Epidermal melanocyte (primary cell): ENCODE data around the gene CD38.
"Not testable (repeated sequence)": the region's sequence is repeated elsewhere in the genome, so short reads cannot be mapped to it uniquely, and the experiment has no call there.

Source experiments
- DNase-seq: peaks from one replicate; pipeline ENCODE4 v3.0.0; 2011; ENCODE audit warnings: low spot score; ENCODE audit not compliant: insufficient read length

Gene CD38

DNA sequence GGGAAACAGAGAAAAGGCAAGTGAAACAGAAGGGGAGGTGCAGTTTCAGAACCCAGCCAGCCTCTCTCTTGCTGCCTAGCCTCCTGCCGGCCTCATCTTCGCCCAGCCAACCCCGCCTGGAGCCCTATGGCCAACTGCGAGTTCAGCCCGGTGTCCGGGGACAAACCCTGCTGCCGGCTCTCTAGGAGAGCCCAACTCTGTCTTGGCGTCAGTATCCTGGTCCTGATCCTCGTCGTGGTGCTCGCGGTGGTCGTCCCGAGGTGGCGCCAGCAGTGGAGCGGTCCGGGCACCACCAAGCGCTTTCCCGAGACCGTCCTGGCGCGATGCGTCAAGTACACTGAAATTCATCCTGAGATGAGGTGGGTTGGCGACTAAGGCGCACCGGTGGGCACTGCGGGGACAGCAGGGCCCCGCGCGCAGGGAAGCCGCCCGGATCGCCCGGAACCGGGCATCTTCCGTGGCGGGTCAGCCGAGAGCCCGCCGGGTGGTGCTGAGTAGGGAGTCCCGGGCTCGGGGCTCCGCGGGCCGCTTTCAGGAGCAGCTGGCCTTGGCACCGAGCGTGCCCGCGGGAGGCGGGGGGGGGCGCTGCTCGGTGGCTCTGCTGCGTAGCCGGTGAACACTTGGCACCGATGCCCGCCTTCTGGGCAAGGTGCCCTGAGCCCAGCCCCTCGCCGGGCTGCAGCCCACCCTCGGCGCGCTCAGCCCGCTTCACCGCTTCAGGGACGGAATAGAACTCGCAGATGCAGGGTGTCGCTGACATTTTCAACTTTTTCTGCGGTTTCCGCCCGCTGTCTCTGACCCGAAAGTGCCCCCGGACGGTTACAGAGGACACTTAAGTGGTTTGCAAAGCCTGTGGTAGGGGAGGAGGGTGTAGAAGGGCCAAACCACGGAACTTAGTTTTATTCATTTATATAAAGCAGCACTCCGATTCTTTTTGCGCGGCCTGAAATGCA is at the start of gene CD38:
Gene CD38 (plus strand): TSS at position 40 of the 953 bp plus-strand sequence. CDS start 87 bp downstream, at position 127.
- DNase-seq: no peak

GRCh38 chr4:15729910-15730533 is 48.1 kb upstream of the CD38 start:
- DNase-seq: peak; percentile 66

DNA sequence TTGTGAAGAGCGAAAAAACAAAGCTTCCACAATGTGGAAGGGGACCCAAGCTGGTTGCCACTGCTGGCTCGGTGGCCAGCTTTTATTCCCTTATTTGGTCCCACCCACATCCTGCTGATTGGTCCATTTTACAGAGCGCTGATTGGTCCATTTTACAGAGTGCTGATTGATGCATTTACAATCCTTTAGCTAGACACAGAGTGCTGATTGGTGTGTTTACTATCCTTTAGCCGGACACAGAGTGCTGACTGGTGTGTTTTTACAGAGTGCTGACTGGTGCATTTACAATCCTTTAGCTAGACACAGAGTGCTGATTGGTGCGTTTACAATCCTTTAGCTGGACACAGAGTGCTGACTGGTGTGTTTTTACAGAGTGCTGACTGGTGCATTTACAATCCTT is 45.1 kb upstream of the CD38 start:
- not testable (repeated sequence) for DNase-seq

DNA sequence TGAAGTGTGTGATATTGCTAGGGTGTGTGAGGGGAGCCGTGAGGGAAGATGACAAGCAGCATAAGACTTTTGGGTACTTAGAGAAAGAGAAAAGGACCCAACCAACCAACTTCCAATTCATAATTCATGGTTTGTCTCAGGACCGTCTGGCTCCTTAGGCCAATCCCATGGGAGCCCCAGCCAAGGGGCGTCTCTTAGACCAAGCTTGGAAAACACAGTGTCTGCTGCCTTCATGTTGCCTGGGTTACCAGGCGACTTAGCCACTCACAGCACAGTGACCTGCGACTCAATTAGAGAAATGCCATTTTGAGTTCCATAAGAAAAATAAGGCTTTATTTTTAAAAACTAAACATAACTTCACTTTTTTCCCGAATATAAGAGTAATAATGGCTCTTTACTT is 42.6 kb upstream of the CD38 start:
- DNase-seq: no peak

DNA sequence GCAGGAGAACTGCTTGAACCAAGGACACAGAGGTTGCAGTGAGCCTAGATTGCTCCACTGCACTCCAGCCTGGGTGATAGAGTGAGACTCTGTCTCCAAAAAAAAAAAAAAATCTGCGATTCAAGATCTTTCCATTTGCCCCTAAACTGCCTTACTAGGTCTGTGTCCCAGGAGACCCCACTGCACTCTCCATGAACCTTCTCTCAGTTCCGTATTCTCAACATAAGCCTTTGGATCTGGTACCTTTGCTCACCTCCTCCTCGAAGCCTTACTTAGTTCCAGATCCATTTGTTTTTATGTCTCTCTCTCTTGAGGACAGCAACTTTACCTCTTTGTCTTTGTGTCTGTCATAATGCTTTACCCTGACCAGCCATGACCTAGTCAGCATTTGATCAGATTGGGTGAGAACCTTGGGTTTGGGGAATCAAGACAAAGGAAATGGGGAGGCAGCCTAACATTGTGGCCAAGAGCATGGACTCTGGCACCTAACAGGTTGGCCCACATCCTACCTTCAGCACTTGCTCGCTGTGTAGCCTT is 41.5 kb upstream of the CD38 start:
- no peak for DNase-seq

- no peak for DNase-seq
Observed at GRCh38 chr4:15737255-15737654, 40.9 kb upstream of the CD38 start.

DNA sequence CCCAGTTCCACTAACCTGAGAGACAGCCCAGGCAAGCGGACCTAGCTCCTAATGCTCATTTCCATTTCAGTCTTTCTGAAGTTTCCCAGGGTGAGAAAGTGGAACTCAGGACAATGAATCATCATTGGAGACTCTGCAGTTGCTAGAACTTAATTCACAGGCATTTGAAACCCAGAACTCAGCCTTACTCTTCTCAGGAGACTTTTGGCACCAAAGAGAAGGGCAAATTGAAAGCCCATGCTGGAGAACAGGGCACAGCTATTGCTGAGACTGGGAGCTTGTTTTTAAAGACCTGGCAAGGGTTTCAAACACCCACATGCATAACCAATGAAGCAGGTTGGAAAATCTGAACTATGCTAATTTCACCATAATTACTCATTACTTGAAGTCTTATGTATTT is 39.3 kb upstream of the CD38 start:
- no peak for DNase-seq

DNA sequence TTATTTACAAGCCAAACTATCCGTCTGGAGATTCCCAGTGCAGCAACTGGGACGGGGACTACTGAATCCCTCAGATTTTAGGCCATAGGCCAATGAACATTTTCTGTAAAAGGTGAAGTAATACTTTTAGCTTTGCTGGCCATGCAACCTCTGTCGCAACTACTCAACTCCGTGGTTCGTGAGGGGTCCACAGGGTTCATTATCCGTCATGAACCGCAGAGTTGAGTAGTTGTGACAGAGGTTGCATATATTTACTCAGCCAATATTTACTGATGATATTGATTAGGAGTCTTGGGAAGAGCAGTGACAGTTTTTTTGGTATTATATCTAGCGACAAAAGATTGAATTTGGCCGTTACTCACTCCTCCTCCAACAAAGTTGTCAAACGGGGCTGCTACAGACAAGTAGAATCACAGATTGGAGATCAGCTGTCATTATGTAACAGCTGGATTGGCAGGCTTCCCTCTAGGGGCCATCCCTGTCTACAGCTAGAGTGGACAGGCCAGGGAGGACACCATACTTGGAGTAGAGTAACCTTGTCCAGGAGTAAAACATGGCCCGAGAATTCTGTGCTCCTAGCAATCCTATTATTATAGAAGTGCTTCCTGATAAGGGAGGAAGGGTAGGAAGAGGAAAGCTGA is 37.2 kb upstream of the CD38 start:
- no peak for DNase-seq

GRCh38 chr4:15742083-15742582 is 36.0 kb upstream of the CD38 start:
- DNase-seq: no peak

- no peak for DNase-seq
Observed at GRCh38 chr4:15742637-15743036, 35.5 kb upstream of the CD38 start.

- DNase-seq: no peak
Observed at GRCh38 chr4:15744016-15744545, 34.0 kb upstream of the CD38 start.

DNA sequence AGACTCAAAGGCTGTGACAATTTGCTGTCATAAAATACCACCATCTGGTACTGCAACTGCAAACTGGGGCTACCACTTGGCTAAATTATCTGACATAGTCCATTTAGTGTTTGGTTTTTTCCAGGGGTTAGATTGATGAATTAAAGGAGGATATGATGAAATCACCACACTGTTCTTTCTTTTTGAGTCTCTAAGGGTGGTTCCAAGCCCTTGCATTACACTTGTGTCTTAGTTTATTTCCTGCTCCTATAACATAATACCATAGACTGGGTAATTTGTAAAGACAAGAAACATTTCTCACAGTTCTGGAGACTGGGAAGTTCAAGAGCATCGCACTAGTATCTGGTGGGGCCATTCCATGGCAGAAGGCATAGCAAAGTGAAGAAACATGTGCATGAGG is 32.0 kb upstream of the CD38 start:
- no peak for DNase-seq

DNA sequence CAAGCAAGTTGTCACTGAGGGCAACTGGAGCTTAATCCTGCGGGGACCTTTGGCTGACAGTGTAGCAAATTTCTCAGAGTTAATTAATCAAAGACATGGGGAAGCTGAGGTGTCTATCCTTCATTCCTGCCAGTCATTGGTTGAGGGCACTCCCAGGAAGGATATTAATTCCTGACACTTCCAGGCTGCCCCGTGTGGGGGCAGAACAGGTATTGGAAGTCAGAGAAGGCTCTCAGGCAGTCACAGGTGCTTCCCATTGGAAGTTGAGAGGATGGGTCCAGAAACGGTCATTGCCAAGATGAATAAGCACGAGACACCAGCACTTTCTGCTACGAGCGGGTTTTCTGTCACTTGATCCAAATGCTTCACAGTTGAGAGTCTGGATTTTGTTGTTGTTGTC is 29.1 kb upstream of the CD38 start:
- DNase-seq: no peak

DNA sequence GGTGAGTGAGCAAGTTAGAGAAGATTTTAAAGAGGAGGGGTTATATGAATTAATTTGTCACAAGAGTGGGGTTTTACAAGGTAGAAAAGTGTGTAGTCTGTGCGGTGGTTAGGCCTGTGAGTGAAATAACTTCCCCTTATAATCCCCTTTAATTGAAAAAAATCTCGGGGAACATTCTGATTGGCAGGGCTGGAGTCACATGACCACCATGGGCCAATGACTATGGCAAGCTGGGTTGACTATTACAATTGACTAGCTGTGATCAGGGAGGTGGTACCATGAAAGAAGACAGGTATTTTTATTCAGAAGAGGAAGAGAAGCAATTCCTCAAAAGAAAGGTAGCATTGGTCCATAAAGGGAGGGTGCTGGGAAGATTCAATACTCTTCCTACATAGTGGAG is 27.0 kb upstream of the CD38 start:
- no peak for DNase-seq

- DNase-seq: no peak
Observed at GRCh38 chr4:15753081-15753480, 25.0 kb upstream of the CD38 start.

DNA sequence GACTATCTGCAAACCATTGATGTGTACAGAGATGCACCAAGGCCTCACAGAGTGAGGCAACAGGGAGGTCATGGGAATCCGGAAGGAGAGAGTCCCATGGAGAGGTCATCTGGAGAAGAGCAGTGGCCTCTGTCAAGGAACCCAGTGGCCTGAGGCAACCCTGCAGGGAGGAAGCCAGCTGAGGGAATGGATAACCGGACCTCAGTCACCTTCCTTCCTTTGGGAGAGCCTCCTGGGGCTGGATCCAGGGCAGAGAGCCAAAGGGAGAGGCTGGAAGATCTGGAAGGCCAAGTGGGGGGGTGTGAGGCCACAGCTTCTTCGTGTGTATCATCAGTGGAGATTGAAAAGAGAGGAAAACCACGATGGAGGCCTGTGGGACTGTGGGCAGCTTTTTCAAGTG is 24.3 kb upstream of the CD38 start:
- DNase-seq: no peak

DNA sequence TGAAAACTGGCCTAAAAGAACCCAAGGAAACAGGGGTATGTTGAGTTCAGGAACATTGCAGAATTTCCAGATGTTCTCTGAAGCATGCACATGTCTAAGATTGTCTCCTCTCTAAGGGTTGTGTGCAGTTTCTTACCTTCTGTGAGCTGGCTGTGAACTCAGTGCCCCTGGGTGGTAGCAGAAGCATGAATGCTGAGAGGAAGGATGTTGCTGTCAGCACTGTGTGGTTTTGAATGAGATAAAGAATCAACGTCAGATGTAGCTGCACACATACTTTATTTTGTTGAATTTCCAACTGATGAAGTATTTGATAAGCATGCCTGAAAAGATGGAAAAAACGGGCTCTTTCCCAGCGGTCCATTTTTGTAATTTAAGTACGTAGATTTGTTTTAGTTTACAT is 23.8 kb upstream of the CD38 start:
- DNase-seq: no peak

DNA sequence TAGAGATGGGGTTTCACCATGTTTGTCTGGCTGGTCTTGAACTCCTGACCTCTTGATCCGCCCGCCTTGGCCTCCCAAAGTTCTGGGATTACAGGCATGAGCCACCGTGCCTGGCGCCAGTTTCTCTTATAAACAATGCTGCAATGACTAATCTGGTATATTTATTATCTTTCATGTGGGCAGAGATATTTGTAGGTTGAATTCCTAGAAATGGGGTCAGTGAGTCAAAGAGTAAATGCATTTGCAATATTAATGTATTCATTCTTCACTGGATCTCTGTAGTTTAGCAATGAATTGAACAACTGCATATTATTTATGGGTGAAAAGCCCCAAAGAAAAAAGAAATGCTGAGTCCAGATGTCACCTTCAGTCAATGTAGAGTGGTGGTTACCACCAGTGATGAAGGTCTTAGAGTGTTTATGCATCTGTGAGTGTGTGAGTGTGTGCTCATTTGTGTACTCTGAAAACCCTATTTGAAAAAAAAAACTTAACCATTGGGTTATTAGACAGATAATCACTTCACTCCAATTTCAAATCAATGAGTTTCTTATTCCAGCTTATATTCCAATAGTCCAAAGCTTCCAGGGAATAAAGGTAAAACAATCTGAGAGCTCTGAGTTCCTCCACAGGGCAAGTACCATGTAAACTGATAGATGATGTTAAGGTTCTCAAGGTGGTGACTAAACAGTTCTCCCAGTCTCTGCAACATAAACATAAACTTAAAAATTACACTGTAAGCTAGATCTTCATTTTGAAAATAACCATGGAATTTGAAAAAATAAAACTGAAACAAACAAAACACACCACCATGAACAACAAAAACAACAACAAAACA is 22.6 kb upstream of the CD38 start:
- DNase-seq: no peak

- no peak for DNase-seq
Observed at GRCh38 chr4:15756361-15756861, 21.7 kb upstream of the CD38 start.

- DNase-seq: no peak
Observed at GRCh38 chr4:15757054-15757453, 21.1 kb upstream of the CD38 start.
